Kidney epithelial cell (primary cell): Measurements from ENCODE around the gene TP53RK. TPM values are rescaled to one million over a fixed set of nuclear protein-coding genes. Genes with fewer than 3 reads are reported as not detected.

Source experiments
- DNase-seq: peaks from one replicate; pipeline ENCODE4 v3.0.0-alpha.2; 2010; ENCODE audit warnings: low read depth
- H3K27me3 ChIP-seq: 2 replicates; pipeline ENCODE4 v1.6.0; 2011; ENCODE audit warnings: low read length; ENCODE audit not compliant: control insufficient read depth, insufficient read depth
- H3K36me3 ChIP-seq: 2 replicates; pipeline ENCODE4 v1.5.1; 2011; ENCODE audit warnings: low read length; ENCODE audit not compliant: control insufficient read depth, insufficient read depth
- H3K4me3 ChIP-seq: 2 replicates; pipeline ENCODE4 v1.5.1; 2011; ENCODE audit warnings: low read depth, mild to moderate bottlenecking, control low read depth, low read length
- CTCF ChIP-seq: IDR thresholded peaks from 2 replicates; pipeline ENCODE4 v1.5.1; 2011; ENCODE audit warnings: mild to moderate bottlenecking, moderate library complexity, low read length, control low read depth, inconsistent platforms; ENCODE audit not compliant: insufficient read depth, poor library complexity, severe bottlenecking
- total RNA-seq: library from RNA; depleted of rRNA; stranded (reverse); fragments of >200 nt; gene quantifications from 2 replicates; pipeline ENCODE4 v1.2.3, GENCODE V29; 2015

TP53RK gene
- total RNA-seq, 1 donor from 2014 or later, result 20.5 TPM

- Histone ChIP-seq H3K4me3 (no peak overlapping the region), H3K27me3 (no peaks in the 10 kb centered on the region), H3K36me3 (no peaks in the 10 kb centered on the region)
- DNase-seq, result no peak
- TF ChIP-seq CTCF, result no peak
Observed at GRCh38 chr20:46671866-46672542, 17.2 kb downstream of the TP53RK start.

- no peak overlapping the region for H3K4me3 ChIP-seq
- no peaks in the 10 kb centered on the region for H3K27me3 ChIP-seq
- no peaks in the 10 kb centered on the region for H3K36me3 ChIP-seq
- DNase-seq, result no peak
- no peak for TF ChIP-seq CTCF
Observed at GRCh38 chr20:46670585-46671584, 18.4 kb downstream of the TP53RK start.

GRCh38 chr20:46670228-46670584 is 19.0 kb downstream of the TP53RK start:
- no peak for TF ChIP-seq CTCF
- DNase-seq, result no peak
- H3K4me3 ChIP-seq, result no peak overlapping the region
- H3K27me3 ChIP-seq, result no peaks in the 10 kb centered on the region
- H3K36me3 ChIP-seq, result no peaks in the 10 kb centered on the region

GRCh38 chr20:46666818-46667515 is 22.3 kb downstream of the TP53RK start:
- DNase-seq, result no peak
- H3K36me3 ChIP-seq, result no peaks in the 10 kb centered on the region
- H3K4me3 ChIP-seq, result no peak overlapping the region
- H3K27me3 ChIP-seq, result no peaks in the 10 kb centered on the region
- no peak for TF ChIP-seq CTCF

GRCh38 chr20:46666306-46666705 is 22.9 kb downstream of the TP53RK start:
- DNase-seq, result no peak
- no peak for TF ChIP-seq CTCF

More at GRCh38 chr20:46666306-46666705, 22.9 kb downstream of the TP53RK start:
- Histone ChIP-seq H3K36me3 (no peaks in the 10 kb centered on the region), H3K4me3 (no peak overlapping the region), H3K27me3 (no peaks in the 10 kb centered on the region)
